Measurements from ENCODE around the gene SLC39A11. TPM values are rescaled to one million over a fixed set of nuclear protein-coding genes. Genes with fewer than 3 reads are reported as not detected.

Gene SLC39A11
- total RNA-seq, 3 donors from 2014 or later: 31.6 to 71.6 (median 51.6) TPM

DNA sequence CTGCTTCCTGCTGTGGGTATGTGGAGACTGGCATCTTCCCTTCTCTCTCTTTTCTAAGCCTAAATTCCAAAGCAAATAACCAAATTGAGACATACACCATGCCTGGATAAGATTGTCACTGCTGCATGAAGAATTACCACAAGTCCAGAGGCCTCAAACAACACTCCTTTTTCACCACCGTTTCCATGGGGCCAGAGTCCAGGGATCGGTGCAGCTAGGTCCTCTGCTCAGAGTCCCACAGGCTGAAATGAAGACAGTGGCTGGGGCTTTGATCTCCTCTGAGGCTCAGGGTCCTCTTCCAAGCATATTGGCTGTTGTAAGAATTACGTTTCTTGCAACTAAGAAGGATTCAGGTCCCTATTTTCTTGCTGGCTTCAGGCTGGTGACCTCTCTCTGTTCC is 130.4 kb downstream of the SLC39A11 start:
- DNase-seq: no peak
- intact Hi-C loops (cut with DNase I, micrococcal nuclease): no loop called here

DNA sequence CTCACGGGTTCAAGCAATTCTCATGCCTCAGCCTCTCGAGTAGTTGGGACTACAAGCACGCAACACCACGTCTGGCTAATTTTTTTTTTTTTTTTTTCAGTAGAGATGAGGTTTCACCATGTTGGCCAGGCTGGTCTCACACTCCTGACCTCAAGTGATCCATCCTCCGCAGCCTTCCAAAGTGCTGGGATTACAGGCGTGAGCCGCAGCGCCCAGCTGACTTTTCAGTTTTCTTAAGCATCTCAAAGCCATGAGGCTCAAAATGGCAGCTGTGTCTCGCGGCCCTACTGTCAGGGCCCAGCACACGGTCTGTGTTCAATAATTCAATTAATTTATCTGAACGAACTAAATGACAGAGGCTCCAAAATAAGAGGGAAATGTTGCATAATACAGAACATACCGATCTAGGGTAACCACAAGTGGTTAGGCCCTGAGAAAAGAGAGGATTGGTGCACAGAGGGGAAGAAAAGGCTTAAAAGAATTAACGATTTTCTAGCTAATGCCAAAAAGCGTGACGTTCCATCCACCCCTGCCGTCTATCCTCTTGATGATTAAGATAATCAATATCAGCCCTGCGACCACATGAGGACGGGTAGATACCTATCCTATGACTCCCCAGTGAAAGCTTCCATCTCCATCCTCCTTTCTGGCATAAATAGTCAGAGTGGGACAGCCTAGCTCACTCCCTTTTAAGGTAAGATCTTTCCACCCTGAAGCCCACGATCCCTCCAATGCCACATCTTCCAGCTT is 136.9 kb downstream of the SLC39A11 start:
- H3K4me1 ChIP-seq (ENCODE audit: low read depth): no peaks in the 10 kb centered on the region
- H3K4me3 ChIP-seq: no peak overlapping the region
- DNase-seq: no peak
- TF ChIP-seq, protein P1, sequence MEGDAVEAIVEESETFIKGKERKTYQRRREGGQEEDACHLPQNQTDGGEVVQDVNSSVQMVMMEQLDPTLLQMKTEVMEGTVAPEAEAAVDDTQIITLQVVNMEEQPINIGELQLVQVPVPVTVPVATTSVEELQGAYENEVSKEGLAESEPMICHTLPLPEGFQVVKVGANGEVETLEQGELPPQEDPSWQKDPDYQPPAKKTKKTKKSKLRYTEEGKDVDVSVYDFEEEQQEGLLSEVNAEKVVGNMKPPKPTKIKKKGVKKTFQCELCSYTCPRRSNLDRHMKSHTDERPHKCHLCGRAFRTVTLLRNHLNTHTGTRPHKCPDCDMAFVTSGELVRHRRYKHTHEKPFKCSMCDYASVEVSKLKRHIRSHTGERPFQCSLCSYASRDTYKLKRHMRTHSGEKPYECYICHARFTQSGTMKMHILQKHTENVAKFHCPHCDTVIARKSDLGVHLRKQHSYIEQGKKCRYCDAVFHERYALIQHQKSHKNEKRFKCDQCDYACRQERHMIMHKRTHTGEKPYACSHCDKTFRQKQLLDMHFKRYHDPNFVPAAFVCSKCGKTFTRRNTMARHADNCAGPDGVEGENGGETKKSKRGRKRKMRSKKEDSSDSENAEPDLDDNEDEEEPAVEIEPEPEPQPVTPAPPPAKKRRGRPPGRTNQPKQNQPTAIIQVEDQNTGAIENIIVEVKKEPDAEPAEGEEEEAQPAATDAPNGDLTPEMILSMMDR (IDR thresholded peaks at IDR 0.05): no peak
- H3K36me3 ChIP-seq (ENCODE audit: low read depth): no peaks in the 10 kb centered on the region
- intact Hi-C loops (cut with DNase I, micrococcal nuclease): no loop called here
- no peak for ATAC-seq
- no peaks in the 10 kb centered on the region for H3K9me3 ChIP-seq

More for the DNA sequence above, 130.4 kb downstream of the SLC39A11 start:
- H3K36me3 ChIP-seq (ENCODE audit: low read depth): no peaks in the 10 kb centered on the region
- H3K4me3 ChIP-seq: no peak overlapping the region
- no peaks in the 10 kb centered on the region for H3K4me1 ChIP-seq (ENCODE audit: low read depth)
- ATAC-seq: no peak
- H3K9me3 ChIP-seq: no peaks in the 10 kb centered on the region
- TF ChIP-seq, protein P1 (IDR thresholded peaks at IDR 0.05): no peak

DNA sequence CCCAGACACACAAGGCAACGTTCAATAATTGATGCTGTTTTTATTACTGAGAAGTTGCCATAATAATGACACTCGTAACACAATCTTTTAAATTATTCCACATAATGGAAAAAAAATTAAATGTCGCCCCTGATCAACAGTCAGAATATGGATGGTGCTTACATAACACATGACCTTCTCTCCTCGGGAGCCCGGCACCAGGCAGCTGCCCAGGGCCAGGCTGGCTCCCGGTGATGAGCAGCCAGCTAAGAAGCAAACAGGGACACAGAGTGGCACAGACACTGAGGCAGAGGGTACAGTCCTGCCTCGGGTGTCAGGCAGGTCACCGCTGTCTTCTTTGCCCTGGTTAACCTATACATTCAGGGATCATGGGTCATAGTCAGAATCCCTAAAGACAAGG is 137.9 kb downstream of the SLC39A11 start:
- no peaks in the 10 kb centered on the region for H3K9me3 ChIP-seq
- H3K4me1 ChIP-seq (ENCODE audit: low read depth): no peaks in the 10 kb centered on the region
- no peak for DNase-seq
- H3K4me3 ChIP-seq: no peak overlapping the region
- no peak for ATAC-seq
- no peaks in the 10 kb centered on the region for H3K36me3 ChIP-seq (ENCODE audit: low read depth)
- TF ChIP-seq, protein P1 (IDR thresholded peaks at IDR 0.05): no peak
- intact Hi-C loops (cut with DNase I, micrococcal nuclease): no loop called here

DNA sequence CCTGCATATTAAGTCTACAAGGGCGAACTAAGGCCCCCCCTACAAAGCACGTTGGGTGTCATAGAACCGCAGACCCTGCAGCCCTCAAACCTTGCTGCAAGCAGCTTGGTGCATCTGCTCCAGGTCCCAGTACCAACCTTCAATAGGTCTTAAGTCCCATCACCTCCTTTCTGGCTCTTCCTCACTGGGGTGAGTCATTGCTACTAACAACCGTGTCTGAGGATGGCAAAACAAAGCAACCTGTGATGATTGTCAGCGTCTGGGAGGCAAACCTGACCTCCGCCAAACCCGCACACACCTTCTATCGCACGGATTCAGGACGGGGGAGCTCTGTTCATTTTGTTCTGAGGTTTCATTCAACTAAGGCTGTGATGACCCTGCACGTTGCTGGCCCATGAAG is 138.9 kb downstream of the SLC39A11 start:
- ATAC-seq (no peak), DNase-seq (no peak)
- H3K9me3 ChIP-seq: no peaks in the 10 kb centered on the region
- H3K4me1 ChIP-seq (ENCODE audit: low read depth): no peaks in the 10 kb centered on the region
- no peak overlapping the region for H3K4me3 ChIP-seq
- intact Hi-C loops (cut with DNase I, micrococcal nuclease): no loop called here
- H3K36me3 ChIP-seq (ENCODE audit: low read depth): no peaks in the 10 kb centered on the region
- TF ChIP-seq, protein P1 (IDR thresholded peaks at IDR 0.05): no peak

DNA sequence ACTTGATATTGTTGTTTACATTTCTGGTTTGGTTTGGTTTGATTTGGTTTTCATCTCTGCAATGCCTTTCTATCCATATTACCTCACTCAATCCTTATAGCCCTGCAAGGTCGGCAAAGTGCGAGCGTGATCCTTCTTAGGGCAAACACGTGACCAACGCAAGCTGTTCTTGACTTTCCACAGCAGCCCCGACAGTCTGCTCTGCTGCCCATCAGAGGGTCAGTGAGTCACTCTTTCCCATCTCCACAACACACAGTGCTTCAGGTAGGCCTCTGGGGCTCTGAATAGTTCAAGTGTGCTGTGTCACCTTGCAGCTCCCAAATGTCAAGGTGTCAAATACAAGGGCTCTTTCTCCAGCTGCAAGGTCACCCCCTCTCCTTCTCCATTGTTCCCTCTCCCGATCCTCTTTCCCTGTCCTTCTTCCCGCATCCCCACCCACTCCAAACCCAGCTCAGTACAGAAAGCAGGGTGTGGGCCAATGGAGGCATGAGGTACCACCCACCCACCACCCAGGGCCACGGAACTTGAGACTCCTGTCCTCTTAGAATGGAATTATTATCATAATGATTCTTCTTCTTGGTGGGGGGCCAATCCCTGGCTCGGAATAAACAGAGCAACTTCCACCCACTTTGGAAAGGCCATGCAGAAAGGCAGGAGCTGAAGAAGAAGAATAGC is 139.7 kb downstream of the SLC39A11 start:
- H3K9me3 ChIP-seq: no peaks in the 10 kb centered on the region
- no peak for ATAC-seq
- no peak for DNase-seq
- intact Hi-C loops (cut with DNase I, micrococcal nuclease): no loop called here
- H3K4me1 ChIP-seq (ENCODE audit: low read depth): no peaks in the 10 kb centered on the region
- no peaks in the 10 kb centered on the region for H3K36me3 ChIP-seq (ENCODE audit: low read depth)
- H3K4me3 ChIP-seq: no peak overlapping the region
- TF ChIP-seq, protein P1 (IDR thresholded peaks at IDR 0.05): no peak
